Prostate gland (tissue), 2 donors: Measurements from ENCODE around the gene ENOX1. TPM values are rescaled to one million over a fixed set of nuclear protein-coding genes. Genes with fewer than 3 reads are reported as not detected.

Experiments used
- DNase-seq: peaks from one replicate; pipeline ENCODE4 v3.0.0-alpha.2; 2019; ENCODE audit warnings: low spot score
- H3K27ac ChIP-seq, 2 donors: fragments of 200-600 bp; sonication (generic); 2 replicates each; pipeline ENCODE4 v1.5.1; 2017 to 2019
- H3K27me3 ChIP-seq: fragments of 200-600 bp; sonication (generic); replicated peaks from 2 replicates; pipeline ENCODE4 v1.5.1; 2019; ENCODE audit not compliant: insufficient read depth
- H3K36me3 ChIP-seq, 2 donors: fragments of 200-600 bp; sonication (generic); 1 replicate in 1 of 2; 2 replicates in 1 of 2; pipeline versions ENCODE4 v1.5.1 to v1.8.1; 2017 to 2019
- H3K4me1 ChIP-seq: fragments of 200-600 bp; sonication (generic); replicated peaks from 2 replicates; pipeline ENCODE4 v1.5.1; 2019
- H3K4me3 ChIP-seq, 2 donors: fragments of 200-600 bp; sonication (generic); 2 replicates each; pipeline ENCODE4 v1.5.1; 2017 to 2019
- H3K9me3 ChIP-seq: fragments of 200-600 bp; sonication (generic); 2 replicates; pipeline ENCODE4 v1.5.1; 2017
- POLR2A ChIP-seq: fragments of 450-650 bp; IDR thresholded peaks from one replicate; pipeline ENCODE4 v1.6.1; 2016; ENCODE audit warnings: antibody characterized with exemption, mild to moderate bottlenecking
- POLR2AphosphoS5 ChIP-seq: sonication (generic); formaldehyde crosslinking; IDR thresholded peaks from one replicate; pipeline ENCODE4 v1.6.1; 2017; ENCODE audit warnings: antibody characterized with exemption
- WGBS: methylation state at CpG from one replicate; pipeline ENCODE4 v1.1.5; 2018; 5-methylcytosine and 5-hydroxymethylcytosine counted together
- intact Hi-C: fragments of 100-400 bp; cut with DNase I; formaldehyde crosslinking; loops from one replicate; pipeline ENCODE4 v1.14.2; 2022
- total RNA-seq, 2 donors: library from RNA; depleted of rRNA; stranded (reverse); fragments of >200 nt; gene quantifications; one replicate each; pipeline ENCODE4 v1.1.0, GENCODE V29; 2016
- TF ChIP-seq, protein P1 (sequence below), 4 experiments: fragments of 200-600 bp in 2 of 4; fragments of 450-650 bp in 2 of 4; sonication (generic) in 2 of 4; IDR thresholded peaks; 1 replicate in 3 of 4; 2 replicates in 1 of 4; pipeline ENCODE4 v1.5.1; 2016 to 2019; ENCODE audit warnings: antibody characterized with exemption in 4 of 4, mild to moderate bottlenecking in 2 of 4, moderate library complexity in 2 of 4

Gene ENOX1
- total RNA-seq, 2 donors from 2014 or later, result 4.5 to 5.3 TPM

DNA sequence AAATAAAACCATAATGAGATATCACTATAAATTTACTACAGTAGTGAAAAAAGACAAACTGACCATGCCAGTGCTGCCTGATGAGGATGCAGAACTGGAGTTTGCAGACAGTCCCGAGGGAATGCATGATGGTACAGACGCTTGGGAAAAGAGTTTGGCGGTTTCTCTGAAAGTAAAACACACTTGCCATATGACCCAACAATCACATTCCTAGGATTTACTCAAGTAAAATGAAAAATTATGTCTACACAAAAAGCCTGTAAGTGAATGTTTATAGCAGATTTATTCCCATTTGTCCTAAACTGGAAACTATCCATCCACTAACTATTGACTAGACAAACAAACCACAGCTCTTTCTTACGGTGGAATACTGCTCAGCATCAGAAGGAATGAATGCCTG lies 492.4 kb downstream of the ENOX1 start:
- Histone ChIP-seq H3K36me3 (no peaks in the 10 kb centered on the region), H3K27ac (no peak overlapping the region), H3K27me3 (no peaks in the 10 kb centered on the region), H3K9me3 (no peaks in the 10 kb centered on the region), H3K4me3 (no peak overlapping the region), H3K4me1 (peaks cover 5% of the 10 kb centered on the region)
- intact Hi-C loops, result no loop called here
- TF ChIP-seq POLR2A (no peak), POLR2AphosphoS5 (no peak)
- TF ChIP-seq, protein P1, sequence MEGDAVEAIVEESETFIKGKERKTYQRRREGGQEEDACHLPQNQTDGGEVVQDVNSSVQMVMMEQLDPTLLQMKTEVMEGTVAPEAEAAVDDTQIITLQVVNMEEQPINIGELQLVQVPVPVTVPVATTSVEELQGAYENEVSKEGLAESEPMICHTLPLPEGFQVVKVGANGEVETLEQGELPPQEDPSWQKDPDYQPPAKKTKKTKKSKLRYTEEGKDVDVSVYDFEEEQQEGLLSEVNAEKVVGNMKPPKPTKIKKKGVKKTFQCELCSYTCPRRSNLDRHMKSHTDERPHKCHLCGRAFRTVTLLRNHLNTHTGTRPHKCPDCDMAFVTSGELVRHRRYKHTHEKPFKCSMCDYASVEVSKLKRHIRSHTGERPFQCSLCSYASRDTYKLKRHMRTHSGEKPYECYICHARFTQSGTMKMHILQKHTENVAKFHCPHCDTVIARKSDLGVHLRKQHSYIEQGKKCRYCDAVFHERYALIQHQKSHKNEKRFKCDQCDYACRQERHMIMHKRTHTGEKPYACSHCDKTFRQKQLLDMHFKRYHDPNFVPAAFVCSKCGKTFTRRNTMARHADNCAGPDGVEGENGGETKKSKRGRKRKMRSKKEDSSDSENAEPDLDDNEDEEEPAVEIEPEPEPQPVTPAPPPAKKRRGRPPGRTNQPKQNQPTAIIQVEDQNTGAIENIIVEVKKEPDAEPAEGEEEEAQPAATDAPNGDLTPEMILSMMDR (IDR thresholded peaks at IDR 0.05), result no peak
- 75% methylated on average over 4 of the region's 4 CpGs for WGBS
- no peak for DNase-seq

DNA sequence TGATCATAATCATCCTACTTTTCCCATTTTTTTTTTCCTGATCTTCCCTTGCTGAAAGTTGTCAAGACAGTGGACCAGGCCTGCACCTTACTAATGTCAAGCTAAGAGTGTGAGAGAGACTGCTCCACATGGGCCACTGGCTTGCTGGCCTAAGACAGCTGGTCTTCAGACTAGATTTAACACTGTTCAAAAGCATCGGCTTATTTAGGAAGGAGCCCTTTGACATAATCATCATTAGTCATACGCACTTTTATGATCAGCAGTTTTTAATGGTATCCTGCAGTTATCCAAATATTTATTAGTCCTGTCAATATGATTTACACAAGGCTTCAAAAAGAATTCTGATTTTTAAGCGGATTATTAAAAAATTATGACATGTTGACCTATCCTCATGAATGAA lies 492.8 kb downstream of the ENOX1 start:
- WGBS, result 71% methylated on average over 3 of the region's 3 CpGs
- no peaks in the 10 kb centered on the region for H3K36me3 ChIP-seq
- H3K4me3 ChIP-seq, result no peak overlapping the region
- intact Hi-C loops, result no loop called here
- H3K9me3 ChIP-seq, result no peaks in the 10 kb centered on the region
- H3K27ac ChIP-seq, result no peak overlapping the region
- TF ChIP-seq POLR2A (no peak), POLR2AphosphoS5 (no peak)
- TF ChIP-seq, protein P1 (IDR thresholded peaks at IDR 0.05), result no peak
- H3K4me1 ChIP-seq, result peaks cover 5% of the 10 kb centered on the region
- no peak for DNase-seq
- H3K27me3 ChIP-seq, result no peaks in the 10 kb centered on the region

DNA sequence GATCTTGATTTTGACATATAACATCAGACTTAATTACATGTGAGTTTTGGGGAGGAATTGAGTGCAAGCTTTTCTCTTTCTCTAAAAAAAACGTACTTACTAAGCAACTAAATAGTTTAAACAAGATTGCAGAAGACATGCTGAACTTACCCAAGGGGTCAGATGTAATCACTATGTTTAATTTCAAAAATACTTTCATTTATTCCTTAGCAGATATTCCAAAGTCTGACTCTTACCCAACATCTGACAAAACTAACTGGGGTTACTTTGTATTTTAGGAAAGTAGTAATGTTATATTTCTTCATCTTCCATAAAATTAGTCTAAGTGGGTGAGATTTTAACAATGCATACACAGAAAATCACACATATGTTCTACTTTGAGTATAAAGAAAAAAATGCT lies 493.2 kb downstream of the ENOX1 start:
- no peak overlapping the region for H3K4me3 ChIP-seq
- WGBS, result 69% methylated on average over 1 of the region's 1 CpG
- intact Hi-C loops, result no loop called here
- no peaks in the 10 kb centered on the region for H3K27me3 ChIP-seq
- no peak overlapping the region for H3K27ac ChIP-seq
- no peak for TF ChIP-seq POLR2AphosphoS5
- no peak for TF ChIP-seq POLR2A
- TF ChIP-seq, protein P1 (IDR thresholded peaks at IDR 0.05), result no peak
- no peak for DNase-seq
- H3K4me1 ChIP-seq, result peaks cover 5% of the 10 kb centered on the region
- no peaks in the 10 kb centered on the region for H3K9me3 ChIP-seq
- H3K36me3 ChIP-seq, result no peaks in the 10 kb centered on the region

DNA sequence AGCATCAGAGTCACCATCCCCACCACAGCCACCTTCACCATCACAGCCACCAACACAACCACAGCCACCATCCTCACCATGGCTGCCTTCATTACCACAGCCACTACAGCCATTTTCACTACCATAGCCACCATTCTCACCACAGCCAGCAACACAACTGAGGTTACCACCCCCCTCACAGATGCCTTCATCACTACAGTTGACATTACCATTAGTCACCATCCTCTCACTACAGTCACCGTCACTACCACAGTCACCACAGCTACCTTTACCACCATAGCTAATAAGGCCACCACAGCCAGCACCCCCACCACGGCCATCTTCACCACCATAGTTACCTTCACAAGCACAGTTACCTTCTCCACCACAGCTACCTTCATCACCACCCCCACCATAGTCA lies 493.8 kb downstream of the ENOX1 start:
- WGBS, result 95% methylated on average over 2 of the region's 2 CpGs
- H3K27me3 ChIP-seq, result no peaks in the 10 kb centered on the region
- intact Hi-C loops, result no loop called here
- TF ChIP-seq POLR2A, result no peak
- TF ChIP-seq POLR2AphosphoS5, result no peak
- TF ChIP-seq, protein P1 (IDR thresholded peaks at IDR 0.05), result no peak
- no peak overlapping the region for H3K27ac ChIP-seq
- H3K9me3 ChIP-seq, result no peaks in the 10 kb centered on the region
- peaks cover 5% of the 10 kb centered on the region for H3K4me1 ChIP-seq
- no peak for DNase-seq
- H3K36me3 ChIP-seq, result no peaks in the 10 kb centered on the region
- no peak overlapping the region for H3K4me3 ChIP-seq

DNA sequence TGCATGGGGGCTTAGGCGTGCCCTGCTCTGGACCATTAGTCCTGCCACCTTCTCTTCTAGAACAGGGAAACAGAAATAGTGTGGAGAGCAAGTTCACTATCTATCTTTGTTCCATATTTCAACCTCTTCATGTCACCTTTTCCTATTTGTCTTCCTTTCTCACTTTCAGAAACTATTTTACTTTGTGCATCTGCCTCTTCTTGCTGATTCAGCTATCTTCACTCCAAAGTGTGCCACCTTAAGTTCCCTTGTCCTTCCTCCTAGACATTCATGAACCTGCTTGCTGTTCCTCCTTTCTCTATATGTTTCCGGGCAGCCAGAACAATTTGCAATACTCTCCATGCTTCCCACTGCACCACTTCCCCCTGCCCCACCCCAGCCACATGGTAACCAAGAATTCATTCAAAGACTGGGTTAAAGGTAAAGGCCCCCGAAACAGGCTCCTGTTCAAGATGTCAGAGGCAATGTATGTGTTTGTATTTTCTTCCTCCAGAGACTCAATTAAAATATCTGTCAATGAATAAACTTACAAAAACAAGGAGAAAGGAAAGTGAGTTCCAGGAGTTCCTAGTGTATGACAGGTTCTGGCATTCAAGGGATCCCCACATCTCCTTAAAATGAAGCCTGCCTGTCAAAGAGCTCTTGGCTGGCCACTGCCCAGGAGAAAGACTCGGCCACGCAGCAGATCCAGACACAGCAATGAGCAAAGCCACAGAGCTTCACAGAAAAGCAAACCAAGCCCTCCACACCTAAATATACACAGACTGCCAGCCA lies 495.3 kb downstream of the ENOX1 start:
- Histone ChIP-seq H3K36me3 (no peaks in the 10 kb centered on the region), H3K27ac (no peak overlapping the region), H3K4me1 (no peaks in the 10 kb centered on the region), H3K9me3 (no peaks in the 10 kb centered on the region), H3K27me3 (no peaks in the 10 kb centered on the region), H3K4me3 (no peak overlapping the region)
- TF ChIP-seq POLR2A, result no peak
- no peak for TF ChIP-seq POLR2AphosphoS5
- TF ChIP-seq, protein P1 (IDR thresholded peaks at IDR 0.05), result no peak
- no peak for DNase-seq
- intact Hi-C loops, result no loop called here
- 78% methylated on average over 5 of the region's 5 CpGs for WGBS
